HG03354 (cell line): ENCODE results near the gene KCTD11.
"Not testable (repeated sequence)": the region's sequence is repeated elsewhere in the genome, so short reads cannot be mapped to it uniquely, and the experiment has no call there.

Source experiments
- ATAC-seq: cut with Tn5 transposase; IDR thresholded peaks from one replicate; pipeline ENCODE4 v1.9.1; 2021; ENCODE audit warnings: mild to moderate bottlenecking; ENCODE audit not compliant: unreplicated experiment, poor library complexity, severe bottlenecking

Gene KCTD11

DNA sequence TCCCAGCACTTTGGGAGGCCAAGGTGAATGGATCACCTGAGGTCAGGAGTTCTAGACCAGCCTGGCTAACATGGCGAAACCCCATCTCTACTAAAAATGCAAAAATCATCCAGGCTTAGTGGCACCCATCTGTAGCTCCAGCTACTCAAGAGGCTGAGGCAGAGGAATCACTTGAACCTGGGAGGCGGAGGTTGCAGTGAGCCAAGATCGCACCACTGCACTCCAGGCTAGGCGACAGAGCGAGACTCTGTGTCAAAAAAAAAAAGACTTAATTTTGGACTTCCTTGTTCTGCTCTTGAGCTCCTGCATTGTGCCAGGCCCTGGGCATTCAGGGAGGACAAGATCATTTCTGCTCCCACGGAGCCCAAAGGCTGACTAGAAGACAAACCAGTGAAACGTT is 14.4 kb upstream of the KCTD11 start:
- ATAC-seq: not testable (repeated sequence)

DNA sequence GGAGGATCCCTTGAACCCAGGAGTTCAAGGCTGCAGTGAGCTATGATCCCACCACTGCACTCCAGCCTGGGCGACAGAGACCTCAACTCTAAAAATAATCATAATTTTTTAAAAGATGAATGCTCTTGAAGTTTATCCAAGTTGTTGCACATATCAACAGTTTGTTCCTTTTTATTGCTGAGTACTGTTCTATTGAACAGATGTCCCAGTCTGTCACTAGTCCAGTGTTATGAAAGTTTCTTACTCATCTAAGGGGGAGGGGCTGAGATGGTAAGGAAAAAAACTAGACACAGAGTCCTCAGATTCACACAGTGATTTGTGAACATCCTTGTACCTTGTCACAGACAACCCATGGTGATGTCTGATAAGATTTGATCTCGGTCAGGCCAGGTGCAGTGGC is 11.8 kb upstream of the KCTD11 start:
- no peak for ATAC-seq

DNA sequence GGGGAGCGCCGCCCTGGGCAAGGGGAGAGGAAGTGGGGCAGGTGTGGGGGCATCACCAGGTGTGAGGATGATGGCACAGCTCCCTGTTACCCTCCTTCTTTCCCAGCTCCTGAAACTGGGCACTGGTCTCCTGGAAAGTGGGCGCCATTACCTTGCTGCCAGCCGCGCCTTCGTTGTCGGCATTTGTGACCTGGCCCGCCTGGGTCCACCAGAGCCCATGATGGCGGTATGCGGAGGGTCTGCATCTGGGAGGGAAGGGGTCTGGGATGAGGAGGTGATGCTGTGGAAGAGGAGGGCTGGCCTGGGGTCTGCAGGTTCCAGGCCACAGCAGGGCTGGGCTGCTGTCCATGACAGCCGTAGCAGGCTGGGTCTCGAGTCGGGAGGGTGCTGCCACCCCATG is 10.1 kb upstream of the KCTD11 start:
- no peak for ATAC-seq

GRCh38 chr17:7343250-7343649 is 8.7 kb upstream of the KCTD11 start:
- no peak for ATAC-seq

DNA sequence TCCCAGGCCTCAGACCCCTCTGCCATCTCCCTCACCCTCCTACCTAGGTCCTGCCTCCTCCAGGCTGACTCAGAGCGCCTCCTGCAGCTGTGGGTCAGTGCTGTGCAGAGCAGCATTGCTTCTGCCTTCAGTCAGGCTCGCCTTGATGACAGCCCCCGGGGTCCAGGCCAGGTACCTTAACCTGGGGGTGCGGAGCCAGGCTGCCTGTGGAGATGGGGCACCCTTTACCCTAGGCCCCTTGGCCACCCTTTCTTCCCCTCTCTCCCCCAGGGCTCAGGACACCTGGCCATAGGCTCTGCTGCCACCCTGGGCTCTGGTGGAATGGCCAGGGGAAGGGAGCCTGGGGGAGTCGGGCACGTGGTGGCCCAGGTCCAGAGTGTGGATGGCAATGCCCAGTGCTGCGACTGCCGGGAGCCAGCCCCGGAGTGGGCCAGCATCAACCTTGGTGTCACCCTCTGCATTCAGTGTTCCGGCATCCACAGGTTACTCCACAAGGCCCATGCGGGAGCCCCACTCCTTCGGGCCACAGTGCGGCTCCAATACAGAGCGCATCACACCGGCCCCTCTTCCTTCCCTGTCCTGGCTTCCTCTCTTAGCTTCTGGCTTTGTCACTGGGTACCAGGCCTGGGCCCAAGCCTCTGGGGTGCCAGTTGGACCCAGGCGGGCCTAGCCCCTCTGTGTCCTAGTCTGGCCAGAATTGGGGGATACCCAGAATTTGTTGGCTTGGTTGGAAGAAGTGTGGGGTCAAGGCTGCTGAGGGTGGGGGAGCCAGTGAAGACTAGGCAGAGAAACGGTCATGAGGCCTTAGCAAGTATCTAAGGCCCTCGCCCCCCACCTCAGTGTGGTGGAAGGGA is 5.0 kb upstream of the KCTD11 start:
- no peak for ATAC-seq

- no peak for ATAC-seq
Observed at GRCh38 chr17:7347630-7348477, 4.1 kb upstream of the KCTD11 start.

DNA sequence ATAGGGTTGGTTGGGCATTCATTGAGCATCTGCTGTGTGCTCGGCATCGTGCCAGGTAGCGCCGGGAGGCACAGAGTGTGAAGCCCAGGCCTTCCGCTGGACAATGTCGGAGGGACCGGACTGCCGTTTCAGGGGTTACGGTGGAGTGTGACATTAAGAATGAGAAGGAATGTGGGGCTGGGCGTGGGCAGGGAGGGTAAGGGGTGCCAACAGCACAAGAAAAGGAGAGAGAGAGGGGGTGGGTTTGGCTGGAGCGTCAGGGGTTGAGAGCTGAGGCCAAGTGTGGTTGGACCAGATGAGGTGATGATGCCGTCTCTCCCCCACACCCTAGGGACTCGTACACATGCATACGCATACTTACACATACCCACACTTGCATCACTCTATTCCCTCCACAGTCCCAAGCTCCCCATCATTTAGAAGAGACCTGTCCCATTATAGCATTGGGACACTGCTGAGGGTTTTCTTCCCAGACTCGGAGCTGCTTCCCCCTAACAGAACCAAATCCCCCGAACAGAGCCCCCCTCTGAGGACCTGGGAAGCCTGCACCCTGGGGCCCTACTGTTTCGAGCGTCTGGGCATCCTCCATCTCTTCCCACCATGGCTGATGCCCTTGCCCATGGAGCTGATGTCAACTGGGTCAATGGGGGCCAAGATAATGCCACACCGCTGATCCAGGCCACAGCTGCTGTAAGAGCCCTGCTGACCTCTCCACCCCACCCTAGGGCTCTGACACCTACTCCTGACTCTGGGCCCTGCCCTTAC is 3.3 kb upstream of the KCTD11 start:
- ATAC-seq: no peak

- ATAC-seq: no peak
Observed at GRCh38 chr17:7352503-7352889, 534 bp downstream of the KCTD11 start.

- no peak for ATAC-seq
Observed at GRCh38 chr17:7352910-7353635, 1.1 kb downstream of the KCTD11 start.

DNA sequence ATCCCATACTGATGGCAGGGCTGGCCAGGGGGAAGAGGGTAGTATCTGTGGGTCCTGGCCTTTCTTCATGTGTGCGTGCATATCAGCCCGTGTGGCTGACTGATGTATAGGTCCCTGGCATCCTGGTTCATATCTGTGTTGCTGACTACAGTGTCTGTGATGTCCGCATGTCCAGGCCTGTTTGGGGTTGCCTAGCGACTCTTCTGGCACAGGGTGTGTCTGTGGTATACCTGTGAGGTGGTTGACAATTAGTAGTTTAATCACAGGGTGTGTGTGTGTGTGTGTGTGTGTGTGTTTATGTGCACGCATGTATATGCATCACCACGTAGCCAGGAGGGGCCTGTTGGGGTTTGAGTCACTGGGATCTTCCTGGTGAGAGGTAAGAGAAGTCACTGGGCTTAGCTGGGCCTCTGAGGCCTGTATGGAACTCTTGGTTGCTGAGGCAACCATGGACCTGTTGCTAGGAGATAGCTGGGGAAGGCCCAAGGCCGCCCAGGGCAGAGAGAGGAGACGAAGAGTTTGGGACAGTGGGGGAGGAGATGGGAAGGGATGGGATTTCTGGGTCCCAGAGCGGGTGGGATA is 2.4 kb downstream of the KCTD11 start:
- no peak for ATAC-seq

GRCh38 chr17:7355053-7355452 is 3.1 kb downstream of the KCTD11 start, which contains the start of gene TMEM95:
Gene TMEM95 (plus strand): TSS chr17:7355156. CDS start chr17:7355205, 49 bp downstream.
- no peak for ATAC-seq

GRCh38 chr17:7355573-7355972 is 3.6 kb downstream of the KCTD11 start:
- no peak for ATAC-seq

DNA sequence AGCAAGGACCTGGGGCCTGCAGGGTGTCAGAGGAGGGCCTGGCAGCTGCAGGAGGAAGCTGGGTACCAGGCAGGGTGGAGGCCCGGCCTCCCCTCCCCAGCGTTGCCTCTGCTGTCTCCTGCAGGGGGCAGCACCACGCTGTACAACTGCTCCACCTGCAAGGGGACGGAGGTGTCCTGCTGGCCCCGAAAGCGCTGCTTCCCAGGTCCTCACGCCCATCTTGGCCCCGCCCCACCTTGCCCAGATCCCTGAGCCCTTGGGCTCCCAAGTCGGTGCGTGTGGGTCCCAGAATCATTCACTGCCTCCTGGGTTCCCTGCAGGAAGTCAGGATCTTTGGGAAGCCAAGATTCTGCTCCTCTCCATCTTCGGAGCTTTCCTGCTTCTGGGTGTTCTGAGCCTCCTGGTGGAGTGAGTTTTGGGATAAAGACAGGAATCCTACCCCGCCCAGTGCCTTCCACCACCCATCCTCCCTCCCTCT is 4.1 kb downstream of the KCTD11 start:
- ATAC-seq: no peak

DNA sequence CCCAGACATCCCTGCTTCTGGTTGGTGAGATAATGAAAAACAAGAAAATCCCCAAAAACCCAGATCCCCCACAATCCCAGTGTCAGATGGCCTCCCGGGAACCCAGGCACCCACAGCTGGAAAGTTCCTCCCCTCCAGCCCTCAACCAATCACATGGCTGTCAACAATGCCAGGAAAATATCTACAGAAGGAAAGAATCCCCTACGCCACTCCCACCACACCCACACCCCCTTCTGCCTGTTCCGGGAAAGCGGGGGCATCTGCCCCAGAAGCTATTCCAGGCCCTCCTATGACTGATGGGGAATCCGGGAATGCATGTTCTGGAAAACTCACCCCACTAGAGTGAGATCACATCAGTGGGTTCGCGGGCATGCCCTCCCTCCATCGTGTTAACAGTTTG is 4.8 kb downstream of the KCTD11 start:
- no peak for ATAC-seq

- ATAC-seq: no peak
Observed at GRCh38 chr17:7357381-7357780, 5.4 kb downstream of the KCTD11 start.

DNA sequence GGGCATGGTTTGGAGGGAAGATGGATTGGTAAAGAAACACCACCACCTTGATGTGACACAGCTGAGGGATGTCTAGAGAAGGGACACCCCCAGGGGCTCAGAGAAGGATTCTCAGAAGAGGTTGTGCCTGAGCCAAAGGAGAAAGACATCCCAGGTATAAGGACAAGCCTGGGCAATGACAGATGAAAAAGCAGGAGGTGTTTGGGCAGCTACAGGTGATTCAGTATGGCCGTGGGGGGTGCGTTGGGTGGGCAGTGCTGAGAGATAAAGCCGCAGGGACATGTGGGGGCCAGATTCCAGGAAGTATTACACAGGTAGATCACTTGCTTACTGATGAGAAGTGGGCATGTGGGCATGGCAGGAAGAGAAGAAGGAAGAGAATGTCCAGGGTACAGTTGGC is 9.9 kb downstream of the KCTD11 start:
- no peak for ATAC-seq

- no peak for ATAC-seq
Observed at GRCh38 chr17:7363311-7363710, 11.3 kb downstream of the KCTD11 start.

DNA sequence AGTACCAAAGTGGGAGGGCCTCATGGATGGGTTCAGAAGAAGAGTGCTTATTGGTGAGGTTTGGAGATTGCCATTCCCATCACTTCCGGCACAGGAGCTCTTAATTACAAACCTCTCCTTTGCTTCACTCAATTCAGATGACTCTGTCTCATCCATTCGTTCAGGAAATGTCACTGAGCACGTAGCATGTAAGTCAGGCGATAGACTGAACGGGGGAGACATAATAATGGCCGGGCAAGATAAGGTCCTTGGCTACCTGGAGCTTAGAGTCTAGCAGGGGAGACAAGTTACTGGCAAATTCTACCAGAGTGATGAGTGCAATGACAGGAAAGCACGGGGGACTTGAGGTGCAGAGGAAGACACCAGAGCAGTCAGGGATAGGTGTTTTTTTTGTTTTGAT is 14.0 kb downstream of the KCTD11 start:
- ATAC-seq: not testable (repeated sequence)

DNA sequence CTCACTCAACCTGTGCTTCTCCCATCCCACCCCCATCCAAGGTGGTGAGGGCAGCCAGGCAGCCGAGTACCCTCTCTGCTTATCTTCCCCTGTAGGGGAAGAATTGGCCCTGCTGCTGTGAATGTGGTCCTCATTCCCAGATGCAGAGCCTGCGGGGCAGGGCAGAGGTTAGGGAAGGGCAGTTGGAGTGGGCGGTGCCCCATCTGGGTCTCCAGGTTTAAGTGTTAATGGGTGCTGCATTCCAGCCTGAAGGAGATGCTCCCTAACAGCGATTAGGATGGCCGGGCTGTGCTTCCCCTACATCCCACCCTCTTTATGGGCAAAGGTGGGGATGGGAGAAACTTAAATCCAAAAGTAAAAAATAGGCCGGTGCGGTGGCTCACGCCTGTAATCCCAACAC is 15.1 kb downstream of the KCTD11 start:
- no peak for ATAC-seq
